H1 (cell line): ENCODE measurements around the gene TPD52L2. TPM values are rescaled to one million over a fixed set of nuclear protein-coding genes. Genes with fewer than 3 reads are reported as not detected.

ENCODE experiments used
- CTCF ChIA-PET: fragments of 300-600 bp; sonication (Branson Sonifier 250); formaldehyde crosslinking; loops from one replicate; lab custom pipeline; 2021; ENCODE audit not compliant: partially characterized antibody; lab: Charles Lee
- POLR2A ChIA-PET: fragments of 300-600 bp; sonication (Branson Sonifier 250); formaldehyde crosslinking; loops from one replicate; lab custom pipeline; 2021; ENCODE audit warnings: inconsistent platforms; ENCODE audit not compliant: partially characterized antibody; lab: Charles Lee
- DNase-seq, 2 experiments: peaks; one replicate each; pipeline versions ENCODE4 v3.0.0 to v3.0.0-alpha.2; 2010 to 2022; ENCODE audit warnings: low spot score in 2 of 2, low read depth in 1 of 2, mixed read lengths in 1 of 2
- FAIRE-seq: peaks from 2 replicates; lab custom pipeline; 2011; peaks lifted over from hg19 to GRCh38; lab: Jason Lieb, UNC
- H2AFZ ChIP-seq: 2 replicates; pipeline ENCODE4 v1.8.1; 2012; ENCODE audit warnings: low read length, inconsistent platforms
- H2AK5ac ChIP-seq: 2 replicates; pipeline ENCODE4 v1.6.1; 2013; ENCODE audit warnings: low read depth, low read length
- H2BK120ac ChIP-seq: replicated peaks from 2 replicates; pipeline ENCODE3; 2013; ENCODE audit warnings: low read depth, low read length, inconsistent platforms
- H2BK12ac ChIP-seq: 2 replicates; pipeline ENCODE4 v1.6.1; 2013; ENCODE audit warnings: low read depth, low read length
- H2BK15ac ChIP-seq: 2 replicates; pipeline ENCODE4 v1.6.1; 2013; ENCODE audit warnings: low read length
- H2BK20ac ChIP-seq: 2 replicates; pipeline ENCODE4 v1.6.1; 2013; ENCODE audit warnings: low read length
- H2BK5ac ChIP-seq: 2 replicates; pipeline ENCODE4 v1.6.1; 2013; ENCODE audit warnings: low read depth, low read length
- H3K14ac ChIP-seq: 2 replicates; pipeline ENCODE4 v1.6.1; 2013; ENCODE audit warnings: inconsistent platforms; ENCODE audit not compliant: insufficient read length
- H3K18ac ChIP-seq: 2 replicates; pipeline ENCODE4 v1.6.1; 2013; ENCODE audit warnings: low read length; ENCODE audit errors: extremely low read depth
- H3K23ac ChIP-seq: 2 replicates; pipeline ENCODE4 v1.6.1; 2013; ENCODE audit warnings: inconsistent platforms; ENCODE audit not compliant: insufficient read length
- H3K23me2 ChIP-seq: 2 replicates; pipeline ENCODE4 v1.6.1; 2013; ENCODE audit warnings: low read depth, low read length
- H3K27ac ChIP-seq: 2 replicates; pipeline ENCODE4 v1.6.1; 2011; ENCODE audit warnings: low read depth, low read length, inconsistent platforms
- H3K27me3 ChIP-seq, 4 experiments: replicated peaks in 1 of 4; 1 replicate in 1 of 4; 2 replicates in 3 of 4; pipeline versions ENCODE4 v1.6.1 to v1.8.1; 2011 to 2013; ENCODE audit warnings: low read length in 3 of 4, mild to moderate bottlenecking in 3 of 4, inconsistent platforms in 2 of 4, mixed read lengths in 2 of 4, moderate library complexity in 1 of 4; ENCODE audit not compliant: control insufficient read depth in 3 of 4, insufficient read depth in 3 of 4; ENCODE audit errors: extremely low read depth in 1 of 4
- H3K36me3 ChIP-seq, 4 experiments: 2 replicates each; pipeline versions ENCODE4 v1.6.1 to v1.8.1; 2011 to 2013; ENCODE audit warnings: mild to moderate bottlenecking in 4 of 4, low read length in 3 of 4, moderate library complexity in 2 of 4, control low read depth in 1 of 4, inconsistent platforms in 1 of 4; ENCODE audit not compliant: insufficient read depth in 4 of 4, control insufficient read depth in 2 of 4
- H3K4ac ChIP-seq: replicated peaks from 2 replicates; pipeline ENCODE3; 2013; ENCODE audit warnings: low read length, low read depth, mixed read lengths, inconsistent platforms; ENCODE audit not compliant: insufficient read length
- H3K4me1 ChIP-seq, 4 experiments: replicated peaks in 1 of 4; 1 replicate in 1 of 4; 2 replicates in 3 of 4; pipeline versions ENCODE4 v1.6.1 to v1.8.1; 2011 to 2013; ENCODE audit warnings: low read length in 3 of 4, inconsistent platforms in 2 of 4, mixed read lengths in 1 of 4; ENCODE audit not compliant: insufficient read depth in 4 of 4, control insufficient read depth in 3 of 4
- H3K4me2 ChIP-seq, 2 experiments: 2 replicates each; pipeline versions ENCODE4 v1.6.1 to v1.8.1; 2011 to 2013; ENCODE audit warnings: low read depth in 2 of 2, low read length in 2 of 2, control low read depth in 1 of 2, inconsistent platforms in 1 of 2, mild to moderate bottlenecking in 1 of 2; ENCODE audit not compliant: insufficient read depth in 1 of 2
- H3K4me3 ChIP-seq, 4 experiments: fragments of 200-600, 300-600 bp in 1 of 4; sonication (generic), shearing (Covaris generic), sonication (Bioruptor Twin) in 1 of 4; 2 replicates each; pipeline versions ENCODE4 v1.5.1 to v1.8.1; 2011 to 2016; ENCODE audit warnings: low read length in 4 of 4, low read depth in 3 of 4, control low read depth in 2 of 4, inconsistent platforms in 2 of 4, mild to moderate bottlenecking in 2 of 4, mixed read lengths in 1 of 4, moderate library complexity in 1 of 4; ENCODE audit not compliant: insufficient read depth in 2 of 4; ENCODE audit errors: extremely low read depth in 1 of 4
- H3K56ac ChIP-seq: replicated peaks from 2 replicates; pipeline ENCODE3; 2013; ENCODE audit warnings: low read depth, mild to moderate bottlenecking, mixed read lengths, low read length, inconsistent platforms; ENCODE audit not compliant: insufficient read length
- H3K79me1 ChIP-seq: 2 replicates; pipeline ENCODE4 v1.6.1; 2013; ENCODE audit warnings: low read depth, low read length, control low read depth
- H3K79me2 ChIP-seq, 2 experiments: 2 replicates each; pipeline versions ENCODE4 v1.6.1 to v1.8.1; 2012 to 2013; ENCODE audit warnings: low read length in 2 of 2, mild to moderate bottlenecking in 2 of 2, inconsistent platforms in 1 of 2; ENCODE audit not compliant: insufficient read depth in 2 of 2, control insufficient read depth in 1 of 2
- H3K9ac ChIP-seq, 4 experiments: replicated peaks in 1 of 4; 1 replicate in 1 of 4; 2 replicates in 3 of 4; pipeline versions ENCODE4 v1.6.1 to v1.8.1; 2011 to 2013; ENCODE audit warnings: low read depth in 3 of 4, low read length in 3 of 4, control low read depth in 2 of 4, mild to moderate bottlenecking in 2 of 4, moderate library complexity in 2 of 4, inconsistent platforms in 1 of 4; ENCODE audit errors: extremely low read depth in 1 of 4
- H3K9me3 ChIP-seq, 2 experiments: 2 replicates each; pipeline versions ENCODE4 v1.6.1 to v1.8.1; 2012 to 2013; ENCODE audit warnings: mild to moderate bottlenecking in 2 of 2, moderate library complexity in 2 of 2, control low read depth in 1 of 2, inconsistent platforms in 1 of 2, low read depth in 1 of 2, low read length in 1 of 2, mixed read lengths in 1 of 2; ENCODE audit not compliant: insufficient read depth in 2 of 2
- H4K20me1 ChIP-seq, 2 experiments: replicated peaks in 1 of 2; 2 replicates each; pipeline versions ENCODE3 to v1.8.1; 2011 to 2013; ENCODE audit warnings: inconsistent platforms in 2 of 2, low read length in 2 of 2, mild to moderate bottlenecking in 1 of 2; ENCODE audit not compliant: insufficient read depth in 2 of 2, control insufficient read depth in 1 of 2
- H4K5ac ChIP-seq: 2 replicates; pipeline ENCODE4 v1.6.1; 2013; ENCODE audit warnings: low read length, low read depth, mixed read lengths, inconsistent platforms; ENCODE audit not compliant: insufficient read length
- H4K8ac ChIP-seq: 2 replicates; pipeline ENCODE4 v1.8.0; 2013; ENCODE audit warnings: mild to moderate bottlenecking, moderate library complexity, low read length, inconsistent platforms; ENCODE audit not compliant: insufficient read depth; ENCODE audit errors: extremely low read depth
- H4K91ac ChIP-seq: replicated peaks from 2 replicates; pipeline ENCODE3; 2013; ENCODE audit warnings: low read length, mixed read lengths, inconsistent platforms; ENCODE audit not compliant: insufficient read length
- ASH2L ChIP-seq: fragments of 200-600, 300-600 bp; sonication (generic); IDR thresholded peaks from one replicate; pipeline ENCODE4 v1.7.1; 2017; ENCODE audit warnings: low read length
- GABPA ChIP-seq: IDR thresholded peaks from 2 replicates; pipeline ENCODE4 v1.6.1; 2011; ENCODE audit warnings: mild to moderate bottlenecking, low read length, moderate library complexity, borderline replicate concordance; ENCODE audit not compliant: insufficient read depth
- HDAC6 ChIP-seq: IDR thresholded peaks from one replicate; pipeline ENCODE4 v1.7.1; 2012; ENCODE audit warnings: low read depth, mild to moderate bottlenecking, inconsistent platforms, low read length, moderate library complexity
- RAD21 ChIP-seq, 2 experiments: IDR thresholded peaks in 1 of 2; conservative IDR thresholded peaks in 1 of 2; 2 replicates each; pipeline ENCODE4 v1.6.1; 2011; ENCODE audit warnings: low read depth in 2 of 2, low read length in 2 of 2, improper control_type of control experiment in 1 of 2, inconsistent platforms in 1 of 2, mild to moderate bottlenecking in 1 of 2, moderate library complexity in 1 of 2
- RXRA ChIP-seq: IDR thresholded peaks from 2 replicates; pipeline ENCODE4 v1.6.1; 2011; ENCODE audit warnings: low read depth, mild to moderate bottlenecking, low read length, moderate library complexity; ENCODE audit not compliant: insufficient read depth
- SRF ChIP-seq: IDR thresholded peaks from 2 replicates; pipeline ENCODE4 v1.6.1; 2011; ENCODE audit warnings: mild to moderate bottlenecking, low read depth, low read length, moderate library complexity
- WGBS, 2 experiments: shearing (Covaris generic) in 1 of 2; methylation state at CpG; one replicate each; pipeline versions ENCODE4 v1.1.6 to v1.1.7; 2013 to 2015; ENCODE audit warnings: low lambda C conversion rate in 2 of 2, mixed read lengths in 2 of 2, inconsistent platforms in 1 of 2, low coverage in 1 of 2, missing lambda C conversion rate in 1 of 2; ENCODE audit not compliant: insufficient replicate concordance in 2 of 2, insufficient coverage in 1 of 2, insufficient read length in 1 of 2; ENCODE audit errors: extremely low coverage in 1 of 2, missing lambda C conversion rate in 1 of 2; 5-methylcytosine and 5-hydroxymethylcytosine counted together
- polyA plus RNA-seq, 7 experiments: library from polyadenylated mRNA; depleted of rRNA in 3 of 7; stranded (reverse) in 5 of 7; unstranded in 2 of 7; fragments of >200 nt in 5 of 7; fragments of 200-250 nt in 2 of 7; gene quantifications; 1 replicate in 5 of 7; 2 replicates in 1 of 7; 4 replicates in 1 of 7; pipeline versions ENCODE4 v1.2.1 to v1.2.3, GENCODE V29; 2011 to 2013; ENCODE audit warnings: missing spikeins in 2 of 7, mixed read lengths in 2 of 7
- total RNA-seq: library from RNA; stranded (reverse); fragmentation: NEBNext Ultra II Directional; extraction: Animal tissue kit (Norgen Biotek cat#: 25700); gene quantifications from 2 replicates; pipeline ENCODE4 v1.2.1, GENCODE V29; 2021
- TF ChIP-seq, protein P1 (sequence below): IDR thresholded peaks from 2 replicates; pipeline ENCODE4 v1.6.1; 2011; ENCODE audit warnings: low read length, improper control_type of control experiment
- TF ChIP-seq, protein P2 (sequence below): IDR thresholded peaks from 2 replicates; pipeline ENCODE4 v1.6.1; 2012; ENCODE audit warnings: inconsistent platforms

The TPD52L2 gene
- total and polyA plus RNA-seq, 2 of the 8 experiments (the other 6 are each of a cell fraction or from before 2014, with no cell fraction given), result 77.1 to 80.2 TPM

GRCh38 chr20:63835021-63835858 is 29.8 kb upstream of the TPD52L2 start:
- Histone ChIP-seq H2BK5ac (peak overlapping the region; percentile 97; the same call in 1 of the 2 replicates), H4K20me1 (peaks cover 0 to 2% of the 10 kb centered on the region in 2 experiments), H2AK5ac (peak overlapping the region; percentile 65; the same call in 1 of the 2 replicates), H3K79me2 (no peaks in the 10 kb centered on the region), H4K91ac (peak overlapping the region; percentile 88), H3K9me3 (no peaks in the 10 kb centered on the region), H3K27ac (no peak overlapping the region), H3K18ac (peak overlapping the region; percentile 71), H3K9ac (peak overlapping the region in 1 of 4 experiments; percentile 20; a peak in 1 of 7 replicates), H3K4me1 (peaks cover 0 to 27% (median 16%) of the 10 kb centered on the region in 4 experiments; a peak in 6 of 7 replicates), H2BK20ac (peak overlapping the region; percentile 86; the same call in 1 of the 2 replicates), H3K36me3 (no peaks in the 10 kb centered on the region), H3K56ac (no peak overlapping the region), H3K4ac (peak overlapping the region; percentile 85), H2BK15ac (0 out of 2 replicates have a peak overlapping the region, but pooled peaks have one; percentile 72), H3K79me1 (no peaks in the 10 kb centered on the region), H3K27me3 (peaks cover 14 to 23% (median 17%) of the 10 kb centered on the region in 4 experiments; a peak in 6 of 7 replicates), H2BK12ac (peak overlapping the region; percentile 96; the same call in 1 of the 2 replicates), H3K23ac (no peak overlapping the region), H2AFZ (no peak overlapping the region), H3K14ac (no peak overlapping the region), H4K5ac (peak overlapping the region; percentile 24), H4K8ac (peak overlapping the region; percentile 93), H3K4me2 (peak overlapping the region; percentile 47 to 51; a peak in 3 of 4 replicates), H3K23me2 (peaks cover 10% of the 10 kb centered on the region; the same call in 1 of the 2 replicates), H2BK120ac (peak overlapping the region; percentile 16), H3K4me3 (peak overlapping the region in 1 of 4 experiments; percentile 16; a peak in 1 of 8 replicates)
- peak; percentile 77 for FAIRE-seq
- peak; percentile 73 to 88 for DNase-seq
- CTCF ChIA-PET, result interaction anchor here (0.6 kb wide), 1 partner anchor 14 kb away, joined by 3 read pairs; no protein-coding TSS in a partner anchor
- 54% methylated on average over 16 of the region's 21 CpGs; no CpG with 5 or more reads in 1 of the 2 experiments for WGBS, 2 experiments
- POLR2A ChIA-PET, result interaction anchor here (0.8 to 1.5 kb wide), 4 partner anchors 13 to 97 kb away, joined by 3 to 7 read pairs (median 4); partner anchors contain the start of gene TPD52L2
- TF ChIP-seq RXRA (no peak), SRF (no peak), ASH2L (no peak), RAD21 (IDR thresholded peaks at IDR 0.05 in 1 of 2, conservative IDR thresholded peaks at IDR 0.05 in 1 of 2; ENCODE audit: low read depth in 2 of 2, low read length in 2 of 2) (no peak), HDAC6 (no peak), GABPA (no peak)
- TF ChIP-seq, protein P1, sequence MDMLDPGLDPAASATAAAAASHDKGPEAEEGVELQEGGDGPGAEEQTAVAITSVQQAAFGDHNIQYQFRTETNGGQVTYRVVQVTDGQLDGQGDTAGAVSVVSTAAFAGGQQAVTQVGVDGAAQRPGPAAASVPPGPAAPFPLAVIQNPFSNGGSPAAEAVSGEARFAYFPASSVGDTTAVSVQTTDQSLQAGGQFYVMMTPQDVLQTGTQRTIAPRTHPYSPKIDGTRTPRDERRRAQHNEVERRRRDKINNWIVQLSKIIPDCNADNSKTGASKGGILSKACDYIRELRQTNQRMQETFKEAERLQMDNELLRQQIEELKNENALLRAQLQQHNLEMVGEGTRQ, result no peak
- TF ChIP-seq, protein P2, sequence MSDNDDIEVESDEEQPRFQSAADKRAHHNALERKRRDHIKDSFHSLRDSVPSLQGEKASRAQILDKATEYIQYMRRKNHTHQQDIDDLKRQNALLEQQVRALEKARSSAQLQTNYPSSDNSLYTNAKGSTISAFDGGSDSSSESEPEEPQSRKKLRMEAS, result no peak
